Testis (tissue), 3 donors: ENCODE results near the gene GPR82. TPM values are rescaled to one million over a fixed set of nuclear protein-coding genes. Genes with fewer than 3 reads are reported as not detected.

Experiments
- DNase-seq: peaks from one replicate; pipeline ENCODE4 v3.0.0-alpha.2; 2019
- H3K27ac ChIP-seq, 2 donors: fragments of 200-600 bp; sonication (generic); one replicate each; pipeline ENCODE4 v1.5.1; 2019
- H3K27me3 ChIP-seq: fragments of 200-600 bp; sonication (generic); one replicate; pipeline ENCODE4 v1.5.1; 2019
- H3K36me3 ChIP-seq: fragments of 200-600 bp; sonication (generic); one replicate; pipeline ENCODE4 v1.5.1; 2017; ENCODE audit warnings: low read depth; ENCODE audit errors: missing control alignments
- H3K4me1 ChIP-seq: fragments of 200-600 bp; sonication (generic); one replicate; pipeline ENCODE4 v1.5.1; 2019
- H3K4me3 ChIP-seq, 2 donors: fragments of 200-600 bp; sonication (generic); one replicate each; pipeline ENCODE4 v1.5.1; 2017 to 2019
- H3K9me3 ChIP-seq: fragments of 200-600 bp; sonication (generic); one replicate; pipeline ENCODE4 v1.5.1; 2017
- CTCF ChIP-seq, 3 experiments: fragments of 450-650 bp in 2 of 3; fragments of 200-600 bp in 1 of 3; sonication (generic) in 1 of 3; IDR thresholded peaks; one replicate each; pipeline ENCODE4 v1.5.1; 2016 to 2019; ENCODE audit warnings: antibody characterized with exemption in 3 of 3, mild to moderate bottlenecking in 2 of 3, moderate library complexity in 1 of 3
- POLR2A ChIP-seq: fragments of 450-650 bp; IDR thresholded peaks from one replicate; pipeline ENCODE4 v1.6.1; 2017; ENCODE audit warnings: antibody characterized with exemption, mild to moderate bottlenecking, moderate library complexity
- WGBS, 2 donors: methylation state at CpG; one replicate each; pipeline ENCODE4 v1.1.5; 2018; 5-methylcytosine and 5-hydroxymethylcytosine counted together
- intact Hi-C: fragments of 100-400 bp; cut with DNase I; formaldehyde crosslinking; loops from one replicate; pipeline ENCODE4 v1.15.1; 2023; ENCODE audit warnings: low total_unique reads
- polyA plus RNA-seq: library from polyadenylated mRNA; stranded (reverse); fragments of 350-450 nt; fragmentation: Illumina TruSeq; extraction: RNeasy Lipid Tissue Mini Kit (QIAGEN cat#74804); gene quantifications from one replicate; pipeline ENCODE4 v1.2.3, GENCODE V29; 2014; ENCODE audit warnings: low read depth, low replicate concordance; ENCODE audit not compliant: insufficient read depth
- total RNA-seq, 2 donors: library from RNA; depleted of rRNA; stranded (reverse); fragments of >200 nt; gene quantifications; one replicate each; pipeline ENCODE4 v1.2.3, GENCODE V29; 2016

The GPR82 gene
- total and polyA plus RNA-seq, 3 donors from 2014 or later: 0.16 to 0.31 TPM; not detected in 1

GRCh38 chrX:41707218-41707617, 16.8 kb upstream of the GPR82 start:
- TF ChIP-seq CTCF (IDR thresholded peaks at IDR 0.05): no peak
- no peak for TF ChIP-seq POLR2A
- Histone ChIP-seq H3K27ac (no peak overlapping the region), H3K9me3 (no peaks in the 10 kb centered on the region), H3K36me3 (no peaks in the 10 kb centered on the region), H3K4me1 (no peaks in the 10 kb centered on the region), H3K4me3 (no peak overlapping the region), H3K27me3 (no peaks in the 10 kb centered on the region)
- no peak for DNase-seq
- intact Hi-C loops: no loop called here
- 75 to 100% methylated on average over 1 of the region's 1 CpG for WGBS, 2 donors

- no peak for DNase-seq
- TF ChIP-seq CTCF (IDR thresholded peaks at IDR 0.05): no peak
- no peak for TF ChIP-seq POLR2A
- Histone ChIP-seq H3K4me3 (no peak overlapping the region), H3K27me3 (no peaks in the 10 kb centered on the region), H3K9me3 (no peaks in the 10 kb centered on the region), H3K36me3 (no peaks in the 10 kb centered on the region), H3K4me1 (no peaks in the 10 kb centered on the region), H3K27ac (no peak overlapping the region)
- 53 to 78% methylated on average over 3 of the region's 3 CpGs for WGBS, 2 donors
- intact Hi-C loops: no loop called here
Observed at GRCh38 chrX:41708486-41708885, 15.5 kb upstream of the GPR82 start.

GRCh38 chrX:41711021-41711667, 12.8 kb upstream of the GPR82 start:
- Histone ChIP-seq H3K27ac (no peak overlapping the region), H3K36me3 (no peaks in the 10 kb centered on the region), H3K4me1 (no peaks in the 10 kb centered on the region), H3K27me3 (no peaks in the 10 kb centered on the region), H3K9me3 (no peaks in the 10 kb centered on the region), H3K4me3 (no peak overlapping the region)
- 94 to 95% methylated on average over 5 of the region's 5 CpGs for WGBS, 2 donors
- TF ChIP-seq POLR2A (no peak), CTCF (IDR thresholded peaks at IDR 0.05) (no peak)
- intact Hi-C loops: no loop called here
- no peak for DNase-seq

- Histone ChIP-seq H3K9me3 (no peaks in the 10 kb centered on the region), H3K27me3 (no peaks in the 10 kb centered on the region), H3K36me3 (no peaks in the 10 kb centered on the region), H3K4me1 (no peaks in the 10 kb centered on the region), H3K4me3 (no peak overlapping the region), H3K27ac (no peak overlapping the region)
- DNase-seq: no peak
- no peak for TF ChIP-seq CTCF (IDR thresholded peaks at IDR 0.05)
- TF ChIP-seq POLR2A: no peak
- intact Hi-C loops: no loop called here
- 74 to 91% methylated on average over 4 to 5 of the region's 5 CpGs for WGBS, 2 donors
Observed at GRCh38 chrX:41716222-41716621, 7.8 kb upstream of the GPR82 start.
